H1 (cell line): ENCODE measurements around the gene DRC1. TPM values are rescaled to one million over a fixed set of nuclear protein-coding genes. Genes with fewer than 3 reads are reported as not detected.

Experiments used
- CTCF ChIA-PET: fragments of 300-600 bp; sonication (Branson Sonifier 250); formaldehyde crosslinking; loops from one replicate; lab custom pipeline; 2021; ENCODE audit not compliant: partially characterized antibody; lab: Charles Lee
- POLR2A ChIA-PET: fragments of 300-600 bp; sonication (Branson Sonifier 250); formaldehyde crosslinking; loops from one replicate; lab custom pipeline; 2021; ENCODE audit warnings: inconsistent platforms; ENCODE audit not compliant: partially characterized antibody; lab: Charles Lee
- DNase-seq, 2 experiments: peaks; one replicate each; pipeline versions ENCODE4 v3.0.0 to v3.0.0-alpha.2; 2010 to 2022; ENCODE audit warnings: low spot score in 2 of 2, low read depth in 1 of 2, mixed read lengths in 1 of 2
- FAIRE-seq: peaks from 2 replicates; lab custom pipeline; 2011; peaks lifted over from hg19 to GRCh38; lab: Jason Lieb, UNC
- H2AFZ ChIP-seq: 2 replicates; pipeline ENCODE4 v1.8.1; 2012; ENCODE audit warnings: low read length, inconsistent platforms
- H2AK5ac ChIP-seq: 2 replicates; pipeline ENCODE4 v1.6.1; 2013; ENCODE audit warnings: low read depth, low read length
- H2BK120ac ChIP-seq: replicated peaks from 2 replicates; pipeline ENCODE3; 2013; ENCODE audit warnings: low read depth, low read length, inconsistent platforms
- H2BK12ac ChIP-seq: 2 replicates; pipeline ENCODE4 v1.6.1; 2013; ENCODE audit warnings: low read depth, low read length
- H2BK15ac ChIP-seq: 2 replicates; pipeline ENCODE4 v1.6.1; 2013; ENCODE audit warnings: low read length
- H2BK20ac ChIP-seq: 2 replicates; pipeline ENCODE4 v1.6.1; 2013; ENCODE audit warnings: low read length
- H2BK5ac ChIP-seq: 2 replicates; pipeline ENCODE4 v1.6.1; 2013; ENCODE audit warnings: low read depth, low read length
- H3K14ac ChIP-seq: 2 replicates; pipeline ENCODE4 v1.6.1; 2013; ENCODE audit warnings: inconsistent platforms; ENCODE audit not compliant: insufficient read length
- H3K18ac ChIP-seq: 2 replicates; pipeline ENCODE4 v1.6.1; 2013; ENCODE audit warnings: low read length; ENCODE audit errors: extremely low read depth
- H3K23ac ChIP-seq: 2 replicates; pipeline ENCODE4 v1.6.1; 2013; ENCODE audit warnings: inconsistent platforms; ENCODE audit not compliant: insufficient read length
- H3K23me2 ChIP-seq: 2 replicates; pipeline ENCODE4 v1.6.1; 2013; ENCODE audit warnings: low read depth, low read length
- H3K27ac ChIP-seq: 2 replicates; pipeline ENCODE4 v1.6.1; 2011; ENCODE audit warnings: low read depth, low read length, inconsistent platforms
- H3K27me3 ChIP-seq, 4 experiments: replicated peaks in 1 of 4; 1 replicate in 1 of 4; 2 replicates in 3 of 4; pipeline versions ENCODE4 v1.6.1 to v1.8.1; 2011 to 2013; ENCODE audit warnings: low read length in 3 of 4, mild to moderate bottlenecking in 3 of 4, inconsistent platforms in 2 of 4, mixed read lengths in 2 of 4, moderate library complexity in 1 of 4; ENCODE audit not compliant: control insufficient read depth in 3 of 4, insufficient read depth in 3 of 4; ENCODE audit errors: extremely low read depth in 1 of 4
- H3K36me3 ChIP-seq, 4 experiments: 2 replicates each; pipeline versions ENCODE4 v1.6.1 to v1.8.1; 2011 to 2013; ENCODE audit warnings: mild to moderate bottlenecking in 4 of 4, low read length in 3 of 4, moderate library complexity in 2 of 4, control low read depth in 1 of 4, inconsistent platforms in 1 of 4; ENCODE audit not compliant: insufficient read depth in 4 of 4, control insufficient read depth in 2 of 4
- H3K4ac ChIP-seq: replicated peaks from 2 replicates; pipeline ENCODE3; 2013; ENCODE audit warnings: low read length, low read depth, mixed read lengths, inconsistent platforms; ENCODE audit not compliant: insufficient read length
- H3K4me1 ChIP-seq, 4 experiments: replicated peaks in 1 of 4; 1 replicate in 1 of 4; 2 replicates in 3 of 4; pipeline versions ENCODE4 v1.6.1 to v1.8.1; 2011 to 2013; ENCODE audit warnings: low read length in 3 of 4, inconsistent platforms in 2 of 4, mixed read lengths in 1 of 4; ENCODE audit not compliant: insufficient read depth in 4 of 4, control insufficient read depth in 3 of 4
- H3K4me2 ChIP-seq, 2 experiments: 2 replicates each; pipeline versions ENCODE4 v1.6.1 to v1.8.1; 2011 to 2013; ENCODE audit warnings: low read depth in 2 of 2, low read length in 2 of 2, control low read depth in 1 of 2, inconsistent platforms in 1 of 2, mild to moderate bottlenecking in 1 of 2; ENCODE audit not compliant: insufficient read depth in 1 of 2
- H3K4me3 ChIP-seq, 4 experiments: fragments of 200-600, 300-600 bp in 1 of 4; sonication (generic), shearing (Covaris generic), sonication (Bioruptor Twin) in 1 of 4; 2 replicates each; pipeline versions ENCODE4 v1.5.1 to v1.8.1; 2011 to 2016; ENCODE audit warnings: low read length in 4 of 4, low read depth in 3 of 4, control low read depth in 2 of 4, inconsistent platforms in 2 of 4, mild to moderate bottlenecking in 2 of 4, mixed read lengths in 1 of 4, moderate library complexity in 1 of 4; ENCODE audit not compliant: insufficient read depth in 2 of 4; ENCODE audit errors: extremely low read depth in 1 of 4
- H3K56ac ChIP-seq: replicated peaks from 2 replicates; pipeline ENCODE3; 2013; ENCODE audit warnings: low read depth, mild to moderate bottlenecking, mixed read lengths, low read length, inconsistent platforms; ENCODE audit not compliant: insufficient read length
- H3K79me1 ChIP-seq: 2 replicates; pipeline ENCODE4 v1.6.1; 2013; ENCODE audit warnings: low read depth, low read length, control low read depth
- H3K79me2 ChIP-seq, 2 experiments: 2 replicates each; pipeline versions ENCODE4 v1.6.1 to v1.8.1; 2012 to 2013; ENCODE audit warnings: low read length in 2 of 2, mild to moderate bottlenecking in 2 of 2, inconsistent platforms in 1 of 2; ENCODE audit not compliant: insufficient read depth in 2 of 2, control insufficient read depth in 1 of 2
- H3K9ac ChIP-seq, 4 experiments: replicated peaks in 1 of 4; 1 replicate in 1 of 4; 2 replicates in 3 of 4; pipeline versions ENCODE4 v1.6.1 to v1.8.1; 2011 to 2013; ENCODE audit warnings: low read depth in 3 of 4, low read length in 3 of 4, control low read depth in 2 of 4, mild to moderate bottlenecking in 2 of 4, moderate library complexity in 2 of 4, inconsistent platforms in 1 of 4; ENCODE audit errors: extremely low read depth in 1 of 4
- H3K9me3 ChIP-seq, 2 experiments: 2 replicates each; pipeline versions ENCODE4 v1.6.1 to v1.8.1; 2012 to 2013; ENCODE audit warnings: mild to moderate bottlenecking in 2 of 2, moderate library complexity in 2 of 2, control low read depth in 1 of 2, inconsistent platforms in 1 of 2, low read depth in 1 of 2, low read length in 1 of 2, mixed read lengths in 1 of 2; ENCODE audit not compliant: insufficient read depth in 2 of 2
- H4K20me1 ChIP-seq, 2 experiments: replicated peaks in 1 of 2; 2 replicates each; pipeline versions ENCODE3 to v1.8.1; 2011 to 2013; ENCODE audit warnings: inconsistent platforms in 2 of 2, low read length in 2 of 2, mild to moderate bottlenecking in 1 of 2; ENCODE audit not compliant: insufficient read depth in 2 of 2, control insufficient read depth in 1 of 2
- H4K5ac ChIP-seq: 2 replicates; pipeline ENCODE4 v1.6.1; 2013; ENCODE audit warnings: low read length, low read depth, mixed read lengths, inconsistent platforms; ENCODE audit not compliant: insufficient read length
- H4K8ac ChIP-seq: 2 replicates; pipeline ENCODE4 v1.8.0; 2013; ENCODE audit warnings: mild to moderate bottlenecking, moderate library complexity, low read length, inconsistent platforms; ENCODE audit not compliant: insufficient read depth; ENCODE audit errors: extremely low read depth
- H4K91ac ChIP-seq: replicated peaks from 2 replicates; pipeline ENCODE3; 2013; ENCODE audit warnings: low read length, mixed read lengths, inconsistent platforms; ENCODE audit not compliant: insufficient read length
- WGBS, 2 experiments: shearing (Covaris generic) in 1 of 2; methylation state at CpG; one replicate each; pipeline versions ENCODE4 v1.1.6 to v1.1.7; 2013 to 2015; ENCODE audit warnings: low lambda C conversion rate in 2 of 2, mixed read lengths in 2 of 2, inconsistent platforms in 1 of 2, low coverage in 1 of 2, missing lambda C conversion rate in 1 of 2; ENCODE audit not compliant: insufficient replicate concordance in 2 of 2, insufficient coverage in 1 of 2, insufficient read length in 1 of 2; ENCODE audit errors: extremely low coverage in 1 of 2, missing lambda C conversion rate in 1 of 2; 5-methylcytosine and 5-hydroxymethylcytosine counted together
- polyA plus RNA-seq, 7 experiments: library from polyadenylated mRNA; depleted of rRNA in 3 of 7; stranded (reverse) in 5 of 7; unstranded in 2 of 7; fragments of >200 nt in 5 of 7; fragments of 200-250 nt in 2 of 7; gene quantifications; 1 replicate in 5 of 7; 2 replicates in 1 of 7; 4 replicates in 1 of 7; pipeline versions ENCODE4 v1.2.1 to v1.2.3, GENCODE V29; 2011 to 2013; ENCODE audit warnings: missing spikeins in 2 of 7, mixed read lengths in 2 of 7
- total RNA-seq: library from RNA; stranded (reverse); fragmentation: NEBNext Ultra II Directional; extraction: Animal tissue kit (Norgen Biotek cat#: 25700); gene quantifications from 2 replicates; pipeline ENCODE4 v1.2.1, GENCODE V29; 2021

DRC1 gene
- total and polyA plus RNA-seq, 2 of the 8 experiments (the other 6 are each of a cell fraction or from before 2014, with no cell fraction given) = 0.08 TPM; not detected in 1

GRCh38 chr2:26479131-26479788 lies 77.5 kb downstream of the DRC1 start:
- Histone ChIP-seq H4K5ac (no peak overlapping the region), H2AK5ac (no peak overlapping the region), H3K56ac (no peak overlapping the region), H2BK5ac (no peak overlapping the region), H4K91ac (no peak overlapping the region), H3K4me1 (peaks cover 0 to 7% (median under 1%) of the 10 kb centered on the region in 4 experiments; a peak in 4 of 7 replicates), H3K79me1 (no peaks in the 10 kb centered on the region), H3K18ac (no peak overlapping the region), H2BK20ac (no peak overlapping the region), H3K9me3 (no peaks in the 10 kb centered on the region), H3K4ac (no peak overlapping the region), H3K36me3 (no peaks in the 10 kb centered on the region), H3K79me2 (no peaks in the 10 kb centered on the region), H2BK120ac (no peak overlapping the region), H3K4me2 (no peak overlapping the region), H2BK15ac (no peak overlapping the region), H2AFZ (peak overlapping the region; percentile 84; the same call in 1 of the 2 replicates), H3K27me3 (no peaks in the 10 kb centered on the region), H3K9ac (no peak overlapping the region), H3K27ac (no peak overlapping the region), H3K4me3 (no peak overlapping the region), H2BK12ac (no peak overlapping the region), H3K23me2 (peaks cover 5% of the 10 kb centered on the region; the same call in 1 of the 2 replicates), H4K20me1 (peaks cover 0 to 7% of the 10 kb centered on the region in 2 experiments), H3K14ac (no peak overlapping the region), H4K8ac (peak overlapping the region; percentile 51), H3K23ac (no peak overlapping the region)
- DNase-seq (no peak), FAIRE-seq (no peak)
- 89% methylated on average over 19 of the region's 25 CpGs; no CpG with 5 or more reads in 1 of the 2 experiments for WGBS, 2 experiments
- ChIA-PET CTCF (interaction anchor here (1.7 to 5.5 kb wide), 3 partner anchors 12 to 98 kb away, joined by 5 to 24 read pairs (median 7); no protein-coding TSS in a partner anchor), POLR2A (interaction anchor here (1.3 kb wide), 1 partner anchor 11 kb away, joined by 3 read pairs; no protein-coding TSS in a partner anchor)
